NCI-H1417 treated with DMSO at 0.1 percent for 48 hours (cell line): ENCODE results near the gene MUC3A.
"Not testable (repeated sequence)": the region's sequence is repeated elsewhere in the genome, so short reads cannot be mapped to it uniquely, and the experiment has no call there.

Experiments used
- DNase-seq: peaks from one replicate; lab custom pipeline; 2025; lab: John Stamatoyannopoulos, UW

The MUC3A gene

GRCh38 chr7:100974021-100974420 is 24.7 kb downstream of the MUC3A start:
- DNase-seq, result no peak

- no peak for DNase-seq
Observed at GRCh38 chr7:100975371-100975821, 26.1 kb downstream of the MUC3A start.

GRCh38 chr7:100978300-100978699 is 29.0 kb downstream of the MUC3A start:
- DNase-seq, result no peak

DNA sequence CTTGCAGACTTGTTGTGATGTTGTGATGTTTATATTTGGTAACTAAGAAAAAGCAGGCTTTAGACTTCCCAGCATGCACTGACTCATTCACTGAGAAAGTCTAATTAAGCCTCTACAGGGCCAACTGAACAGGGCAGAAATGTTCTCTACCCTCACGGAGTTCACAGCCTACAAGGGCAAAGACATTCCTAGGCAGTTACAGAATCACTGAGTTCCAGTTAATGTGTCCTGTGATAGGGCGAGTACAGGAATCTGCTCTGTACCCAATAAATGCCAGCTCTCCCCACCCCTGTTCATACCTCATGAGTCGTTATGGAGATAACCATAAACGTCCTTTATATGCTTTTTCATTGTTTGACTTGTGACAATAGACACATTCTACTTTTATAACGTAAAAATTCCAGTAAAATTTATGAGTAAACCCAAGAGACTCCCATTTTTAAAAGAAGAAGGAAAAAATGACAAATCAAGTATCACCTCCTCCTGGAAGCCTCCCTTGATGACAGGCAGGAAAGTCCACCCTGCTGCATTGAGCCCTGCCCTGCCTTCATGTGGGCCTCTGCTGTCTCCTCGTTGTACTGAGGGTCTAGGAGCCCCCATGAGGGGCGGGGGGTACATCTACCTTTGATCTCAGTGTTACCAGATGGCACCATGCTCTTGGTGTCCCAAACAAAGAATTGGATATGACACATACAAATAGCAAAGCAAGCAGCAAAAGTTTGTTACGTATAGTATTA is 34.3 kb downstream of the MUC3A start:
- DNase-seq, result no peak

DNA sequence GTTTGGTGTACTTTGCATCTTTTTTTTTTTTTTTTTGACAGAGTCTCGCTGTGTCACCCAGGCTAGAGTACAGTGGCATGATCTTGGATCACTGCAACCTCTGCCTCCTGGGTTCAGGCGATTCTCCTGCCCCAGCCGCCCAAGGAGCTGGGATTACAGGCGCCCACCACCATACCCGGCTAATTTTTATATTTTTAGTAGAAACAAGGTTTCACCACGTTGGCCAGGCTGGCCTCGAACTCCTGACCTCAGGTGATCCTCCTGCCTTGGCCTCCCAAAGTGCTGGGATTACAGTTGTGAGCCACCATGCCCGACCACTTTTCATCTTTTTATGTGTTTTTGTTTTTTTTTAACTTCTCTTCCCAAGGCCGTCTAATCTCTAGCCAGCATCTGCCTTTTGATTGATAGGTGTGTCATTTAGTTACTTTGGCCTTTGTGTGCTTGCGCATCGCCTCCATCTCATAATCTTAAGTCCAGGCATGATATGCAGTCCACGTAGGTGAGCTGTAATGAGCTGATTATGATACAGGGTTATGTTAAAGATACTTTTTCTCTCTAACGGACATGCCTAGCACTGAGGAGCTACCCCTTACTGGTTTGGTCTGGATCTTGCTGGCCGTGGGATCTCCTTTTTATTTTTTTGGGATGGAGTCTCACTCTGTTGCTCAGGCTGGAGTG is 35.0 kb downstream of the MUC3A start:
- not testable (repeated sequence) for DNase-seq

DNA sequence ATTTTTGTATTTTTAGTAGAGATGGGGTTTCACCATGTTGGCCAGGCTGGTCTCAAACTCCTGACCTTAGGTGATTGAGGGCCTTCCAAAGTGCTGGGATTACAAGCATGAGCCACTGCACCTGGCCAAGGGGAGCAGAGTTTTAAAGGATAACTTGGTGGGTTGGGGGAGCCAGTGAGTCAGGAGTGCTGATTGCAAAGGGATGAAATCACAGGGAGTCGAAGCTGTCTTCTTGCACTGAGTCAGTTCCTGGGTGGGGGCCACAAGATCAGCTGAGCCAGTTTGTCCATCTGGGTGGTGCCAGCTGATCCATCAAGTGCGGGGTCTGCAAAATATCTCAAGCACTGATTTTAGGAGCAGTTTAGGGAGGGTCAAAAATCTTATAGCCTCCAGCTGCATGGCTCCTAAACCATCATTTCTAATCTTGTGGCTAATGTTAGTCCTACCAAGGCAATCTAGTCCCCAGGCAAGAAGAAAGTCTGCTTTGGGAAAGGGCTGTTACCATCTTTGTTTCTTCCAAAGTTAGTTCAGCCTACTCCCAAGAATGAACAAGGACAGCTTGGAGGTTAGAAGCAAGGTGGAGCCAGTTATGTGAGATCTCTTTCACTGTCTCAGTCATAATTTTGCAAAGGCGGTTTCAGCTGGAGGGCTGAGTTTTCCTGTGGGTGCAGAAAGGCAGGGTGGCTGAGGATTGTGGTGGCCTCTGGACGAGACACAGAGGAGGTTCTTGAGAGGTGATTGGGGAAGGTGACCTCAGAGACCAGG is 35.9 kb downstream of the MUC3A start:
- not testable (repeated sequence) for DNase-seq

DNA sequence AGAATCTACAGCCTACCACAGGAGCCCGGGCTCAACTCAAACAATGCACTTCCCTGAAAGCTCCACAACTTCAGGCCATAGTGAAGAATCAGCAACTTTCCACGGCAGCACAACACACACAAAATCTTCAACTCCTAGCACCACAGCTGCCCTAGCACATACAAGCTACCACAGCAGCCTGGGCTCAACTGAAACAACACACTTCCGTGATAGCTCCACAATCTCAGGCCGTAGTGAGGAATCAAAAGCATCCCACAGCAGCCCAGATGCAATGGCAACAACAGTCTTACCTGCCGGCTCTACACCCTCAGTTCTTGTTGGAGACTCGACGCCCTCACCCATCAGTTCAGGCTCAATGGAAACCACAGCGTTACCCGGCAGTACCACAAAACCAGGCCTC is 42.3 kb downstream of the MUC3A start:
- DNase-seq, result no peak

DNA sequence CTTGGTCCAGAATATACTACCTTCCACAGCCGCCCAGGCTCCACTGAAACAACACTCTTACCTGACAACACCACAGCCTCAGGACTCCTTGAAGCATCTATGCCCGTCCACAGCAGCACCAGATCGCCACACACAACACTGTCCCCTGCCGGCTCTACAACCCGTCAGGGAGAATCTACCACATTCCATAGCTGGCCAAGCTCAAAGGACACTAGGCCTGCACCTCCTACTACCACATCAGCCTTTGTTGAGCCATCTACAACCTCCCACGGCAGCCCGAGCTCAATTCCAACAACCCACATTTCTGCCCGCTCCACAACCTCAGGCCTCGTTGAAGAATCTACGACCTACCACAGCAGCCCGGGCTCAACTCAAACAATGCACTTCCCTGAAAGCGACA is 42.9 kb downstream of the MUC3A start:
- DNase-seq, result not testable (repeated sequence)

DNA sequence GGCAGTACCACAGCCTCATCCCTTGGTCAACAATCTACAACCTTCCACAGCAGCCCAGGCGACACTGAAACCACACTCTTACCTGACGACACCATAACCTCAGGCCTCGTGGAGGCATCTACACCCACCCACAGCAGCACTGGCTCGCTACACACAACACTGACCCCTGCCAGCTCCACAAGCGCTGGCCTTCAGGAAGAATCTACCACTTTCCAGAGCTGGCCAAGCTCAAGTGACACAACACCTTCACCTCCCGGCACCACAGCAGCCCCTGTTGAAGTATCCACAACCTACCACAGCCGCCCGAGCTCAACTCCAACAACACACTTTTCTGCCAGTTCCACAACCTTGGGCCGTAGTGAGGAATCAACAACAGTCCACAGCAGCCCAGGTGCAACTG is 45.3 kb downstream of the MUC3A start:
- not testable (repeated sequence) for DNase-seq

- DNase-seq, result not testable (repeated sequence)
Observed at GRCh38 chr7:100998530-100998929, 49.2 kb downstream of the MUC3A start.

GRCh38 chr7:100999334-100999733 is 50.0 kb downstream of the MUC3A start:
- DNase-seq, result not testable (repeated sequence)

DNA sequence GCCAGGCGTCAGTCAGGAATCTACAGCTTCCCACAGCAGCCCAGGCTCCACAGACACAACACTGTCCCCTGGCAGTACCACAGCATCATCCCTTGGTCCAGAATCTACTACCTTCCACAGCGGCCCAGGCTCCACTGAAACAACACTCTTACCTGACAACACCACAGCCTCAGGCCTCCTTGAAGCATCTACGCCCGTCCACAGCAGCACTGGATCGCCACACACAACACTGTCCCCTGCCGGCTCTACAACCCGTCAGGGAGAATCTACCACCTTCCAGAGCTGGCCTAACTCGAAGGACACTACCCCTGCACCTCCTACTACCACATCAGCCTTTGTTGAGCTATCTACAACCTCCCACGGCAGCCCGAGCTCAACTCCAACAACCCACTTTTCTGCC is 50.7 kb downstream of the MUC3A start:
- not testable (repeated sequence) for DNase-seq

DNA sequence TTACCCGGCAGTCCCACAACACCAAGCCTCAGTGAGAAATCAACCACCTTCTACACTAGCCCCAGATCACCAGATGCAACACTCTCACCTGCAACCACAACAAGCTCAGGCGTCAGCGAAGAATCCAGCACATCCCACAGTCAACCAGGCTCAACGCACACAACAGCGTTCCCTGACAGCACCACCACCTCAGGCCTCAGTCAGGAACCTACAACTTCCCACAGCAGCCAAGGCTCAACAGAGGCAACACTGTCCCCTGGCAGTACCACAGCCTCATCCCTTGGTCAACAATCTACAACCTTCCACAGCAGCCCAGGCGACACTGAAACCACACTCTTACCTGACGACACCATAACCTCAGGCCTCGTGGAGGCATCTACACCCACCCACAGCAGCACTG is 53.0 kb downstream of the MUC3A start:
- not testable (repeated sequence) for DNase-seq

DNA sequence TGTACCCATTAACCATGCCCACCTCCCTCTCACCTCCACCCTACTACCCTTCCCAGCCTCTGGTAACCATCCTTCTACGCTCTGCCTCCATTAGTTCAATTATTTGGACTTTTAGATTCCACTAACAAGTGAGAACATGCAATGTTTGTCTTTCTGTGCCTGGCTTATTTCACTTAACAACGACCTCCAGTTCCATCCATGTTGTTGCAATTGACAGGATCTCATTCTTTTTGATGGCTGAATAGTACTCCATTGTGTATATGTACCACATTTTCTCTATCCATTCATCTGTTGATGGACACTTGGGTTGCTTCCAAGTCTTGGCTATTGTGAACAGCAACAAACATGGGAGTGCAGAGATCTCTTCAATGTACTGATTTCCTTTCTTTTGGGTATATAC is 58.0 kb downstream of the MUC3A start:
- not testable (repeated sequence) for DNase-seq

DNA sequence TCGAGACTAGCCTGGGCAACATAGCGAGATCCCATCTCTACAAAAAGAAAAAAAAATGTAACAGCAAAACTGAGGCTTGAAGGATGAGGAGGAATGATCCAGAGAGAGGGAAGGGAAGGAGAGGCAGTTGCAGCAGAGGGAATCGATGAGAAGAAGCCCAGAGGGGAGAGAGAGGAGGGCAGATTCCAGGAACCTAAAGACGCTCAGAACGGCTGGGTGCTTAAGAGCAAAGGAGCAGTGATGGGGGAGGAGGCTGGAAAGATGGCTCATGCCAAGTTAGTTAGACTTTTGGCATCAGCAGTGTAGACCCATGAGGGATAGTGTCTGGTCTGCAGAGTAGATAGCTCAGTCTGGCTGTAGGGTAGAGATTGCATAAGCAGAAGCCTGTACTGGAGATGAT is 60.3 kb downstream of the MUC3A start:
- DNase-seq, result no peak

- DNase-seq, result no peak
Observed at GRCh38 chr7:101012931-101013330, 63.6 kb downstream of the MUC3A start.

DNA sequence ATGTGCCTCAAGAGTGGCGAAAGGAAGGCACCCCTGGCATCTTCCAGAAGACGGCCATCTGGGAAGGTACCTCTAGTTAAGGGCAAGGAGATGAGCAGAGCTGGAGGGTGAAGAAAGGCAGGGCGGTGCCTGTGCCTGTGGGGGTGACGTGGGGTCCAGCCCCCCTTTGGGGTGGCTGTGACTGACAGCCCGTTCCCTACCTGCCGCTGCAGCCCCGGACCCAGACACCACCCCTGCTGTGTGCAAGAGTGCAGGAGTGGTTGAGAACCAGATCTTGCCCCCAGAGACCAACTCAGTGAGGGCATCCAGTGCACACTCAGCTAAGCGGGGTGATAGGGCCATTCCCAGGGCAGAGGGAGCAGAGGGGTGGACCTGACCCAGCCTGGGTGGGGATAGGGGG is 66.3 kb downstream of the MUC3A start:
- DNase-seq, result no peak

GRCh38 chr7:101017064-101017777 is 67.9 kb downstream of the MUC3A start:
- DNase-seq, result peak; percentile 13
